BLaER1 treated with 17β-estradiol and CSF1 and Interleukin-3, amounts not matched to agents 10 nM and 100 nM (cell line): Measurements from ENCODE around the gene MTERF4.

Experiments
- H3K27ac ChIP-seq, 11 experiments: shearing (Covaris generic); formaldehyde crosslinking; 2 replicates each; pipeline ENCODE4 v1.8.1; 2022
- H3K27me3 ChIP-seq, 11 experiments: shearing (Covaris generic); formaldehyde crosslinking; 2 replicates each; pipeline ENCODE4 v1.8.1; 2022
- H3K36me3 ChIP-seq, 11 experiments: shearing (Covaris generic); formaldehyde crosslinking; 2 replicates each; pipeline ENCODE4 v1.8.1; 2022
- H3K4me1 ChIP-seq, 10 experiments: shearing (Covaris generic); formaldehyde crosslinking; 2 replicates each; pipeline ENCODE4 v1.8.1; 2022
- H3K4me2 ChIP-seq, 11 experiments: shearing (Covaris generic); formaldehyde crosslinking; 2 replicates each; pipeline ENCODE4 v1.8.1; 2022
- H3K4me3 ChIP-seq, 10 experiments: shearing (Covaris generic); formaldehyde crosslinking; 2 replicates each; pipeline ENCODE4 v1.8.1; 2022
- H3K9ac ChIP-seq, 11 experiments: shearing (Covaris generic); formaldehyde crosslinking; 2 replicates each; pipeline ENCODE4 v1.8.1; 2022
- H3K9me3 ChIP-seq, 11 experiments: shearing (Covaris generic); formaldehyde crosslinking; replicated peaks in 1 of 11; 2 replicates each; pipeline ENCODE4 v1.8.1; 2022
- H4K20me1 ChIP-seq, 11 experiments: shearing (Covaris generic); formaldehyde crosslinking; 2 replicates each; pipeline ENCODE4 v1.8.1; 2022
- Cebpa-rat ChIP-seq, 11 experiments: shearing (Covaris generic); IDR thresholded peaks; 2 replicates each; pipeline ENCODE4 v1.8.1; 2022

The MTERF4 gene

GRCh38 chr2:241072553-241073165 lies 29.4 kb downstream of the MTERF4 start:
- no peak for TF ChIP-seq Cebpa-rat (IDR thresholded peaks at IDR 0.05)
- H3K27me3 ChIP-seq, result no peaks in the 10 kb centered on the region
- H3K27ac ChIP-seq, result no peak overlapping the region
- H3K9me3 ChIP-seq, result no peaks in the 10 kb centered on the region
- H4K20me1 ChIP-seq, result peaks cover 0 to 63% (median 0%) of the 10 kb centered on the region in 11 experiments; a peak in 6 of 22 replicates
- no peak overlapping the region for H3K4me2 ChIP-seq
- H3K36me3 ChIP-seq, result peaks cover 0 to 19% (median 12%) of the 10 kb centered on the region in 11 experiments; a peak in 13 of 22 replicates
- no peak overlapping the region for H3K9ac ChIP-seq
- no peak overlapping the region for H3K4me3 ChIP-seq
- peaks cover 0 to 12% (median 8%) of the 10 kb centered on the region in 10 experiments; a peak in 13 of 20 replicates for H3K4me1 ChIP-seq

GRCh38 chr2:241072151-241072550 lies 29.9 kb downstream of the MTERF4 start:
- Histone ChIP-seq H3K27ac (no peak overlapping the region), H3K27me3 (no peaks in the 10 kb centered on the region), H3K36me3 (peaks cover 0 to 19% (median 12%) of the 10 kb centered on the region in 11 experiments; a peak in 13 of 22 replicates), H4K20me1 (peaks cover 0 to 68% (median 0%) of the 10 kb centered on the region in 11 experiments; a peak in 6 of 22 replicates), H3K4me3 (no peak overlapping the region), H3K4me1 (peaks cover 0 to 7% (median 3%) of the 10 kb centered on the region in 10 experiments; a peak in 13 of 20 replicates), H3K9me3 (no peaks in the 10 kb centered on the region), H3K4me2 (no peak overlapping the region), H3K9ac (no peak overlapping the region)
- TF ChIP-seq Cebpa-rat (IDR thresholded peaks at IDR 0.05), result no peak

GRCh38 chr2:241071677-241072111 lies 30.4 kb downstream of the MTERF4 start:
- no peaks in the 10 kb centered on the region for H3K9me3 ChIP-seq
- H3K4me2 ChIP-seq, result no peak overlapping the region
- no peak overlapping the region for H3K4me3 ChIP-seq
- TF ChIP-seq Cebpa-rat (IDR thresholded peaks at IDR 0.05), result no peak
- no peak overlapping the region for H3K27ac ChIP-seq
- peaks cover 0 to 4% (median 0%) of the 10 kb centered on the region in 10 experiments; a peak in 2 of 20 replicates for H3K4me1 ChIP-seq
- H3K36me3 ChIP-seq, result peaks cover 0 to 19% (median 12%) of the 10 kb centered on the region in 11 experiments; a peak in 13 of 22 replicates
- H4K20me1 ChIP-seq, result peaks cover 0 to 72% (median 0%) of the 10 kb centered on the region in 11 experiments; a peak in 6 of 22 replicates
- no peak overlapping the region for H3K9ac ChIP-seq
- no peaks in the 10 kb centered on the region for H3K27me3 ChIP-seq

GRCh38 chr2:241070811-241071676 lies 31.0 kb downstream of the MTERF4 start:
- Histone ChIP-seq H3K4me1 (0 out of 20 replicates have a peak, but pooled peaks cover 0 to 4% (median 0%) of the 10 kb centered on the region in 10 experiments), H3K9ac (no peak overlapping the region), H3K4me3 (no peak overlapping the region), H3K4me2 (no peak overlapping the region), H3K27me3 (no peaks in the 10 kb centered on the region), H3K36me3 (peaks cover 0 to 19% (median 11%) of the 10 kb centered on the region in 11 experiments; a peak in 13 of 22 replicates), H3K9me3 (no peaks in the 10 kb centered on the region), H3K27ac (no peak overlapping the region), H4K20me1 (peaks cover 0 to 78% (median 0%) of the 10 kb centered on the region in 11 experiments; a peak in 6 of 22 replicates)
- no peak for TF ChIP-seq Cebpa-rat (IDR thresholded peaks at IDR 0.05)

- Histone ChIP-seq H3K4me3 (no peak overlapping the region), H3K27ac (no peak overlapping the region), H3K27me3 (no peaks in the 10 kb centered on the region), H3K4me1 (0 out of 20 replicates have a peak, but pooled peaks cover 0 to 4% (median 0%) of the 10 kb centered on the region in 10 experiments), H3K9me3 (no peaks in the 10 kb centered on the region), H3K4me2 (no peak overlapping the region), H3K36me3 (peaks cover 0 to 15% (median 6%) of the 10 kb centered on the region in 11 experiments; a peak in 13 of 22 replicates), H3K9ac (no peak overlapping the region), H4K20me1 (peaks cover 0 to 83% (median 0%) of the 10 kb centered on the region in 11 experiments; a peak in 6 of 22 replicates)
- no peak for TF ChIP-seq Cebpa-rat (IDR thresholded peaks at IDR 0.05)
Measured at GRCh38 chr2:241070361-241070760, 31.7 kb downstream of the MTERF4 start.

- peaks cover 0 to 88% (median 0%) of the 10 kb centered on the region in 11 experiments; a peak in 6 of 22 replicates for H4K20me1 ChIP-seq
- H3K27me3 ChIP-seq, result no peaks in the 10 kb centered on the region
- H3K4me3 ChIP-seq, result no peak overlapping the region
- H3K4me1 ChIP-seq, result 0 out of 20 replicates have a peak, but pooled peaks cover 0 to 4% (median 0%) of the 10 kb centered on the region in 10 experiments
- TF ChIP-seq Cebpa-rat (IDR thresholded peaks at IDR 0.05), result no peak
- no peak overlapping the region for H3K4me2 ChIP-seq
- no peak overlapping the region for H3K9ac ChIP-seq
- peaks cover 0 to 10% (median 2%) of the 10 kb centered on the region in 11 experiments; a peak in 12 of 22 replicates for H3K36me3 ChIP-seq
- no peak overlapping the region for H3K27ac ChIP-seq
- no peaks in the 10 kb centered on the region for H3K9me3 ChIP-seq
Measured at GRCh38 chr2:241069821-241070281, 32.2 kb downstream of the MTERF4 start.

GRCh38 chr2:241068942-241069810 lies 32.9 kb downstream of the MTERF4 start:
- H3K9me3 ChIP-seq, result no peaks in the 10 kb centered on the region
- H4K20me1 ChIP-seq, result peaks cover 0 to 85% (median 0%) of the 10 kb centered on the region in 11 experiments; a peak in 6 of 22 replicates
- H3K4me3 ChIP-seq, result no peak overlapping the region
- no peak overlapping the region for H3K27ac ChIP-seq
- no peaks in the 10 kb centered on the region for H3K27me3 ChIP-seq
- H3K4me2 ChIP-seq, result no peak overlapping the region
- TF ChIP-seq Cebpa-rat (IDR thresholded peaks at IDR 0.05), result no peak
- H3K4me1 ChIP-seq, result peaks cover 0 to 4% (median 0%) of the 10 kb centered on the region in 10 experiments; a peak in 2 of 20 replicates
- no peak overlapping the region for H3K9ac ChIP-seq
- peaks cover 0 to 4% (median 0%) of the 10 kb centered on the region in 11 experiments; a peak in 4 of 22 replicates for H3K36me3 ChIP-seq
